HG02973 (cell line): ENCODE results near the gene KRTAP9-2.
"Not testable (repeated sequence)": the region's sequence is repeated elsewhere in the genome, so short reads cannot be mapped to it uniquely, and the experiment has no call there.

Source experiments
- ATAC-seq: cut with Tn5 transposase; IDR thresholded peaks from one replicate; pipeline ENCODE4 v1.9.1; 2021; ENCODE audit warnings: moderate library complexity; ENCODE audit not compliant: unreplicated experiment

The KRTAP9-2 gene, protein sequence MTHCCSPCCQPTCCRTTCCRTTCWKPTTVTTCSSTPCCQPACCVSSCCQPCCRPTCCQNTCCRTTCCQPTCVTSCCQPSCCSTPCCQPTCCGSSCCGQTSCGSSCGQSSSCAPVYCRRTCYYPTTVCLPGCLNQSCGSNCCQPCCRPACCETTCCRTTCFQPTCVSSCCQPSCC

GRCh38 chr17:41226598-41227095 lies at the start of gene KRTAP9-2:
Gene KRTAP9-2 (plus strand): TSS chr17:41226648. CDS start chr17:41226655, 7 bp downstream.
- ATAC-seq: not testable (repeated sequence)

- no peak for ATAC-seq
Observed at GRCh38 chr17:41176744-41177387, 49.6 kb upstream of the KRTAP9-2 start.

GRCh38 chr17:41177727-41178271 lies 48.6 kb upstream of the KRTAP9-2 start, which contains the start of gene KRTAP4-2:
Gene KRTAP4-2 (minus strand): TSS chr17:41178221. CDS start chr17:41178164, 57 bp downstream.
- no peak for ATAC-seq

DNA sequence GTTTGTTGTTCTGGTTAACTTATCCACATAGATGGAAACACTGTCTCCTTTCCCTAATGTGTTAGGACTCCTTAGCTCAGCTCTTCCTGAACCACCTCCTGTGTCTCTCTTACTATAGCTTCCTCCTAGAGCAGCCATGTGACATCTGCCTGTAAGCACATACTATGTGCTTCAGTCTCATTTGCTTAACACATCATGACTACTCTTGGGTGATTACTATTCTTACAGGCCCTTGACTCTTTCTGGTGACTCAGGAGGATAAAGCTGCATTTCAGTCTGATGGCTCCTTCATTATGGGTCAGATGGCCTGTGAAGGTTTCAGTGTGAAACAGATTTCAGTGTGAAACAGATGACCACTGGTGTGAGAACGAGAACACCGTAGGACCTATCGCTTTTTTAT lies 48.1 kb upstream of the KRTAP9-2 start:
- ATAC-seq: no peak

DNA sequence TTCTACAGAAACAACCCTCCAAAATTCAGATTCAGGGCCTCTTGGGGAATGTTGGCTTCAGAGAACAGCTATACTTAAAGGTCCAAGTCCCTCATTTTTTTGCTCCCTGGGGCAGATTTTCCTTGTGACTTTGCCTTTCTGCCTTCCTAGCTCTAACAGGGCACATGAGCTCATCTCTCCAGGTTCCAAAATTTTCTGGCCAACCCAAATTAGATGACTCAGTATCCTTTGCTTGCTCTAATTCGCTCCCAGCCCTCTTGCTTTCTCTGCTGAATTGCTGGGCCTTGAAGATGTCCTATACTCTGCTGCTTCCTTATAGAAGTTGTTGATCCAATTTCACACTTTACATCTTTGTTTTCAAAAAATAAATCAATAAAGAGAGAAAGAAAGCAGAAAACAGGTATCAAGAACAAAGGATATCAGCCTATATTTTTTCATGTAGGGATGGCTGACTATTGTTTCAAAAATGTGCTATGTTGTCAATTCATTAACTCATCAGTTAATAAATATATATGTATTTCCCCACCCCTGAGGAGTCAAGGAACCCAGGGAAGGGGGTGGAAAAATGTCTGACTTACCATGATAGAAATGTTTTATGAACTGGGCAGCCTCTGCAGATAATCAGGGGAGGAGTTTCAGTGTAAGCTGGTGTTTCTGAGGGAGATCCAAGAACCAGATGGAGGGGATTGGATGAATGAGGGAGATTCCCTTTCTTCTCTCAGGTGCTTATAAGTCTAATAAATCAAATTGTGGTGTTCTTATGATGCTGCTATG lies 47.4 kb upstream of the KRTAP9-2 start:
- ATAC-seq: no peak

GRCh38 chr17:41184480-41184961 lies 41.9 kb upstream of the KRTAP9-2 start, which contains the start of gene KRTAP4-1:
Gene KRTAP4-1 (minus strand): TSS chr17:41184911. CDS start chr17:41184854, 57 bp downstream.
- ATAC-seq: no peak

GRCh38 chr17:41185001-41185400 lies 41.4 kb upstream of the KRTAP9-2 start:
- ATAC-seq: no peak

GRCh38 chr17:41186872-41187271 lies 39.6 kb upstream of the KRTAP9-2 start:
- no peak for ATAC-seq

DNA sequence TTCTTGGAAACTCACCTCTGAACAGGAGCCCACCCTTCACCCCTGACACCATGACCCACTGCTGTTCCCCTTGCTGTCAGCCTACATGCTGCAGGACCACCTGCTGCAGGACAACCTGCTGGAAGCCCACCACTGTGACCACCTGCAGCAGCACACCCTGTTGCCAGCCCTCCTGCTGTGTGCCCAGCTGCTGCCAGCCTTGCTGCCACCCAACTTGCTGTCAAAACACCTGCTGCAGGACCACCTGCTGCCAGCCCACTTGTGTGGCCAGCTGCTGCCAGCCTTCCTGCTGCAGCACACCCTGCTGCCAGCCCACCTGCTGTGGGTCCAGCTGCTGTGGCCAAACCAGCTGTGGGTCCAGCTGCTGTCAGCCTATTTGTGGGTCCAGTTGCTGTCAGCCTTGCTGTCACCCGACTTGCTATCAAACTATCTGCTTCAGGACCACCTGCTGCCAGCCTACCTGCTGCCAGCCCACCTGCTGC lies 36.6 kb upstream of the KRTAP9-2 start, which contains the start of gene KRTAP9-1:
Gene KRTAP9-1 (plus strand): TSS at position 51 of the 482 bp plus-strand sequence. CDS start 0 bp downstream, at position 51.
- not testable (repeated sequence) for ATAC-seq

GRCh38 chr17:41190328-41190727 lies 36.1 kb upstream of the KRTAP9-2 start:
- ATAC-seq: no peak

GRCh38 chr17:41196068-41196467 lies 30.4 kb upstream of the KRTAP9-2 start:
- ATAC-seq: no peak

DNA sequence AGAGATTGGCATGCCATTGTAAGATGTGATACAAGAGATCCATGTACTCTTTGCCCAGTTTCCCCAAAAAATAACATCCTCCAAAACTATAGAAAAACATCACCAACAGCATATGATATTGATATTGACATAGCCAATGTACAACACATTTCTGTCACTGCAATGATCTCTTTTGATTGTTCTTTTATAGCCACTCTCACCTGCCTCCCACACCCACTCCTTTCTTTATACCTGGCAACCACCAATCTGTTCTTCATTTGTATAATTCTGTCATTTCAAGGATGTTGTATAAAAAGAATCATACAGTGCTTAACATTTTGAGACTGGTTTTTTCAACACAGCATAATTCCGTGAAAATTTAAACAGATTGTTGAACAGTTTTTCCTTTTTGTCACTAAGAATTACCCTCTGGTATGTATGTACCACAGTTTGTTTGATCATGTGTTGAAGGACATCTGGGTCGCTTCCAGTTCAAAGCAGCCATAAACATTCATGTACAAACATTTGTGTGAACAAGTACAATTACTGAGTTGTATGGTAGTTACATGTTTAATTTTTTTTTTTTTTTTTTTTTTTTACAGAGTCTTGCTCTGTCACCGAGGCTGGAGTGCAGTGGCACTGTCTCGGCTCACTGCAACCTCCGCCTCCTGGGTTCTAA lies 26.9 kb upstream of the KRTAP9-2 start:
- no peak for ATAC-seq

DNA sequence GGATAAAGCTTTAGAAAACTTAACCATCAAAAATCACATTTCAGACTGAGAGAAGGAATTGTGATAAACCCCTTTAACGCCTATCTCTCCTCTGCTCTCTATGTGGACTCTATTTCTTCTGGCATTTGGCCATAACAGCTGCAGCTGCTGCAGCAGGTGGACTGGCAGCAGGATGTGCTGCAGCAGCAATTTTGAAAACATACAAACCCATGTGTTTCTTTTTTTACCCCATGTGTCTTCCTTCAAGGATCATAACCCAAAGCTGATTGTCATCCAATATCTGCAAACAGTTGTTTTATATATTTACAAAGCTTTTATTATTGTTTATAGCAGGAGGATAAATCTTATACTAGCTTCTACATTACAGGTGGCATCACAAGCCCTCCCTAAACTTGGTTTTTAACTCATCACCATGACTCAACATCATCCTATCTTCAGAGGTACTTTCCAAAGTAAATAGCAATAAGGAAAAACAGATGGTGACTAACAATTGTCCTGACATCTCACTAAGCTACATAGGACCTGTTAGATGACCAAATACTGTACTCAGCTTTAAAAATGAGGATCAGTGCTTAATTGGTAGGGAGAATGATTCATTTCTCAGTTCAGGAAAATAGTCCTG lies 14.5 kb upstream of the KRTAP9-2 start:
- ATAC-seq: no peak

DNA sequence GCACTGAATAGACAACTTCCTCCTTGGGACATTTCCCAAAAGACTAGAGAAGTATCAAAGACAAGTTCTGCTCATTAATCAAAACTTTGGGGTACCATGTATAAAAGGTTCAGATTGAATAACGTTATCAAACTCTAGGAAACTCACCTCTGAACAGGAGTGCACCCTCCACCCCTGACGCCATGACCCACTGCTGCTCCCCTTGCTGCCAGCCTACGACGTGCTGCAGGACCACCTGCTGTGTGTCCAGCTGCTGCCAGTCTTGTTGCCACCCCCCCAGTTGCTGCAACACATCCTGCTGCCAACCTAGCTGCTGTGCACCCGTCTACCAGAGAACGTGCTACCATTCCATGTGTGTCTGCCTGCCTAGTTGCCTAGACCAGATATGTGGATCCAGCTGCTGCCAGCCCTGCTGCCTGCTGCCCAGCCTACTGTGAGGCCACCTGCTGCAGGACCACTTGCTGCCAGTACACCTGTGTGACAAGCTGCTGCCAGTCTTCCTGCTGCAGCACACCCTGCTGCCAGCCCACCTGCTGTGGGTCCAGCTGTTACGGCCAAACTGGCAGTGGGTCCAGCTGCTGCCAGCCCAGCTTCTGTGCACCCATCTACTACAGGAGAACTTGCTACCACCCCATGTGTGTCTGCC lies 13.8 kb upstream of the KRTAP9-2 start:
- ATAC-seq: no peak

DNA sequence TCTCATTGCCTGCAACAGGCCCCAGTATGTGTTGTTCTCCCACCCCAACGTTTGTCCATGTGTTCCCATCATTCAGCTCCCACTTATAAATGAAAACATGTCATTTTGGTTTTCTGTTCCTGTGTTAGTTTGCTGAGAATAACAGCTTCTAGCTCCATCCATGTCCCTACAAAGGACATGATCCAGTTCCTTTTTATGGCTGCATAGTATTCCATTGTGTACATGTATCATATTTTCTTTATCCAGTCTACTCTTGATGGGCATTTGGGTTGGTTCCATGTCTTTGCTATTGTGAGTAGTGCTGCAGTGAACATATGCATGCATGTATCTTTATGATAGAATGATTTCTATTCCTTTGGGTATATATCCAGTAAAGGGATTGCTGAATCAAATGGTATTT lies 10.8 kb upstream of the KRTAP9-2 start:
- no peak for ATAC-seq

- no peak for ATAC-seq
Observed at GRCh38 chr17:41223821-41224220, 2.6 kb upstream of the KRTAP9-2 start.

DNA sequence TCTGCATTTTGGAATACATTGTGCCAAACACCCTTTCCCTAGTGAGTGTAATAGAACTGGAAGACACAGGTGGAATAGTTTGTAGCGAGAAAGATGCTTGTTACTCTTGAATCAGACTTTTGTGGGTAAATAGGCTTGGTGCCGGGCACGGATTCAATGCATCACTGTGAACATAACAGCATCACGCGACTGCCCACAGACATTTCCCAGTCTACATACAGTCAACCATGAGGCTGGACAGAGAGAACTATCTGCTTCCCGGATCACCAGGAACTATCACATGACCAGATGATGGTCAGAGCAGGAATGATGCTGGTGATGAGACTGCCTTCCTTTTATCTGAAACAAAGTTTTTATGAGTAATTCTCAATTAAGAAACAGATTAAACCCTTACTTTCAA lies 397 bp upstream of the KRTAP9-2 start:
- ATAC-seq: no peak

DNA sequence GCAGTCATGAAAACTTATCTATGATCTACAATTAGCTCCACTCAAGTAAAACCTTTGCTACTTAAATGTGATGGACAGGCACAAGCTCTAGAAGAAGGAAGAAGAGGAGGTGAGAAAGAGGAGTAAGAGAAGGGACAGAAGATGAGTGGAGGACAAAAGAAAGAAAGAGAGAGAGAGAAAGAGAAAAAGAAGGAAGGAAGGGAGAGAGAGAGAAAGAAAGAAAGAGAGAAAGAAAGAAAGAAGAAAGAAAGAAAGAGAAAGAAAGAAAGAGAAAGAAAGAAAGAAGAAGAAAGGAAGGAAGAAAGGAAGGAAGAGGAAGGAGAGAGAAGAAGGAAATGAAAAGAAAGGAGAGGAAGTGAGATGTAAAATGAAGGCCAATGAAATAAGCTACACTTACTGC lies 3.6 kb downstream of the KRTAP9-2 start:
- no peak for ATAC-seq

GRCh38 chr17:41231731-41232130 lies 5.3 kb downstream of the KRTAP9-2 start:
- no peak for ATAC-seq
